ENCODE data around the gene NDUFS1. TPM values are rescaled to one million over a fixed set of nuclear protein-coding genes. Genes with fewer than 3 reads are reported as not detected.

NDUFS1 gene
- total RNA-seq, 1 experiment from 2014 or later = 102 TPM

GRCh38 chr2:206096876-206097275, 62.4 kb downstream of the NDUFS1 start:
- H3K4me3 Mint-ChIP-seq = no peak overlapping the region
- H2BK20ac ChIP-seq (ENCODE audit: low read depth, low read length, poor library complexity, severe bottlenecking) = no peak overlapping the region
- H2BK120ac ChIP-seq (ENCODE audit: low read depth, low read length, poor library complexity, severe bottlenecking) = no peak overlapping the region
- no peaks in the 10 kb centered on the region for H3K23me2 ChIP-seq (ENCODE audit: insufficient read length, low read depth, low read length, poor library complexity, severe bottlenecking)
- no peak overlapping the region for H4K5ac ChIP-seq (ENCODE audit: insufficient read length, low read depth, low read length)
- peaks cover 2% of the 10 kb centered on the region for H3K4me1 ChIP-seq (ENCODE audit: insufficient read depth, low read length)
- TF ChIP-seq CTCF (conservative IDR thresholded peaks at IDR 0.05) = no peak
- H3K27me3 ChIP-seq (ENCODE audit: insufficient read depth, low read length) = no peaks in the 10 kb centered on the region
- no CpG with 5 or more reads among the region's 2 CpGs for WGBS (ENCODE audit: extremely low coverage, insufficient read length, low lambda C conversion rate)
- H3K4me2 ChIP-seq (ENCODE audit: insufficient read depth, insufficient read length, low read length) = no peak overlapping the region
- no peak overlapping the region for H2BK15ac ChIP-seq (ENCODE audit: low read depth, low read length)
- no peak overlapping the region for H2BK5ac ChIP-seq (ENCODE audit: insufficient read length, low read length)
- H3K27ac ChIP-seq (ENCODE audit: insufficient read length, low read depth, low read length) = no peak overlapping the region
- no peaks in the 10 kb centered on the region for H3K9me3 ChIP-seq (ENCODE audit: control insufficient read depth, low read depth, low read length)
- no peaks in the 10 kb centered on the region for H3K27me3 Mint-ChIP-seq (ENCODE audit: low read depth)
- no peaks in the 10 kb centered on the region for H3K9me3 Mint-ChIP-seq
- no peak for DNase-seq
- H4K8ac ChIP-seq (replicated peaks; ENCODE audit: insufficient read length, low read depth, low read length) = no peak overlapping the region
- peaks cover 6 to 14% of the 10 kb centered on the region in 2 experiments; a peak in 3 of 4 replicates for H3K4me1 Mint-ChIP-seq
- no peaks in the 10 kb centered on the region for H3K79me1 ChIP-seq (ENCODE audit: insufficient read depth, low read depth, low read length, poor library complexity, severe bottlenecking)
- H3K4ac ChIP-seq (ENCODE audit: low read depth, low read length) = no peak overlapping the region
- H4K91ac ChIP-seq (ENCODE audit: insufficient read length, low read depth, low read length) = no peak overlapping the region
- H3K36me3 Mint-ChIP-seq (ENCODE audit: insufficient read depth in 1 of 3, low read depth in 3 of 3) = no peaks in the 10 kb centered on the region
- no peak overlapping the region for H3K14ac ChIP-seq (ENCODE audit: insufficient read depth, low read length)
- H3K23ac ChIP-seq (ENCODE audit: insufficient read length, low read depth, low read length) = no peak overlapping the region
- no peak overlapping the region for H2AK5ac ChIP-seq (ENCODE audit: insufficient read length, low read length)
- no peaks in the 10 kb centered on the region for H3K79me2 ChIP-seq (ENCODE audit: insufficient read depth, low read length)
- no peak overlapping the region for H2AFZ ChIP-seq (ENCODE audit: low read length)
- H3T11ph ChIP-seq (ENCODE audit: low read length) = no peak overlapping the region
- no peak overlapping the region for H3K9ac ChIP-seq (ENCODE audit: extremely low read depth, insufficient read length, low read length)
- H3K18ac ChIP-seq (ENCODE audit: insufficient read length, low read depth, low read length) = no peak overlapping the region
- no peak overlapping the region for H2BK12ac ChIP-seq (ENCODE audit: insufficient read length, low read depth, low read length)
- peak overlapping the region in 2 of 3 experiments; percentile 34 to 60; a peak in 2 of 7 replicates for H3K27ac Mint-ChIP-seq
- H4K20me1 ChIP-seq (ENCODE audit: control insufficient read depth, insufficient read depth, insufficient read length) = no peaks in the 10 kb centered on the region
- H3K56ac ChIP-seq (ENCODE audit: insufficient read length, low read depth, low read length) = no peak overlapping the region
